SU-DHL-6 (cell line): Measurements from ENCODE around the gene CYP11A1.

ENCODE experiments used
- H2AFZ ChIP-seq: fragments of 200-600 bp; sonication (generic); 2 replicates; pipeline ENCODE4 v1.6.1; 2014; ENCODE audit warnings: low read depth, mild to moderate bottlenecking, moderate library complexity, mixed read lengths, antibody characterized with exemption, low read length; ENCODE audit not compliant: severe bottlenecking
- H3F3A ChIP-seq: fragments of 200-600 bp; shearing (Covaris generic); 2 replicates; pipeline ENCODE4 v1.6.0; 2016; ENCODE audit warnings: antibody characterized with exemption, mild to moderate bottlenecking; ENCODE audit not compliant: insufficient read depth
- H3K27ac ChIP-seq: fragments of 200-600 bp; sonication (generic); 2 replicates; pipeline ENCODE4 v1.5.1; 2016; ENCODE audit warnings: low read depth, mild to moderate bottlenecking, low read length, moderate library complexity, mixed read lengths
- H3K27me3 ChIP-seq: fragments of 200-600 bp; sonication (generic), shearing (Covaris generic); 2 replicates; pipeline ENCODE4 v1.6.0; 2014; ENCODE audit warnings: mild to moderate bottlenecking, low read length
- H3K36me3 ChIP-seq: fragments of 200-600 bp; sonication (generic); 2 replicates; pipeline ENCODE4 v1.6.1; 2014; ENCODE audit warnings: mild to moderate bottlenecking, low read length, mixed read lengths
- H3K4me2 ChIP-seq: fragments of 300-600, 200-600 bp; shearing (Covaris generic), sonication (generic); 2 replicates; pipeline ENCODE4 v1.6.0; 2014; ENCODE audit warnings: low read length, low read depth, mild to moderate bottlenecking; ENCODE audit not compliant: poor library complexity, severe bottlenecking
- H3K4me3 ChIP-seq: fragments of 200-600 bp; sonication (generic); 2 replicates; pipeline ENCODE4 v1.5.1; 2014; ENCODE audit warnings: antibody characterized with exemption, low read length, mild to moderate bottlenecking, mixed read lengths; ENCODE audit not compliant: insufficient read depth, poor library complexity, severe bottlenecking
- H3K79me2 ChIP-seq: fragments of 200-600 bp; sonication (generic); 2 replicates; pipeline ENCODE4 v1.6.1; 2014; ENCODE audit warnings: mild to moderate bottlenecking, low read length, moderate library complexity; ENCODE audit not compliant: insufficient read depth
- H3K9ac ChIP-seq: fragments of 200-600 bp; sonication (generic); 2 replicates; pipeline ENCODE4 v1.7.0; 2014; ENCODE audit warnings: mild to moderate bottlenecking, low read length
- H3K9me2 ChIP-seq: fragments of 200-600 bp; sonication (generic); replicated peaks from 2 replicates; pipeline ENCODE4 v1.6.1; 2014; ENCODE audit warnings: low read length; ENCODE audit not compliant: insufficient read depth
- H3K9me3 ChIP-seq: fragments of 200-600 bp; sonication (generic); 2 replicates; pipeline ENCODE4 v1.6.1; 2014; ENCODE audit warnings: low read length, mixed read lengths; ENCODE audit not compliant: insufficient read depth
- H4K20me1 ChIP-seq: fragments of 200-600 bp; sonication (generic); 2 replicates; pipeline ENCODE4 v1.6.1; 2014; ENCODE audit warnings: low read depth, mild to moderate bottlenecking, antibody characterized with exemption, low read length, moderate library complexity, mixed read lengths
- EZH2phosphoT487 ChIP-seq: fragments of 200-600 bp; sonication (generic), shearing (Covaris generic); conservative IDR thresholded peaks from 2 replicates; pipeline ENCODE4 v1.6.1; 2018; ENCODE audit warnings: mild to moderate bottlenecking, antibody characterized with exemption, low read length, moderate library complexity, mixed read lengths
- TF ChIP-seq, protein P1 (sequence below): fragments of 200-600 bp; sonication (generic); IDR thresholded peaks from one replicate; pipeline ENCODE4 v1.5.1; 2017; ENCODE audit warnings: antibody characterized with exemption, mild to moderate bottlenecking, low read length, moderate library complexity; ENCODE audit not compliant: insufficient read depth, poor library complexity, severe bottlenecking

Gene CYP11A1

GRCh38 chr15:74374648-74375302 is 7.3 kb upstream of the CYP11A1 start:
- Histone ChIP-seq H3K36me3 (no peaks in the 10 kb centered on the region), H3K4me2 (peak overlapping the region; percentile 90), H3K4me3 (no peak overlapping the region), H3K9me3 (no peaks in the 10 kb centered on the region), H3F3A (peaks cover 6% of the 10 kb centered on the region), H3K9me2 (no peaks in the 10 kb centered on the region), H3K79me2 (no peaks in the 10 kb centered on the region), H3K27me3 (no peaks in the 10 kb centered on the region), H2AFZ (peak overlapping the region; percentile 83), H4K20me1 (no peaks in the 10 kb centered on the region), H3K27ac (no peak overlapping the region), H3K9ac (no peak overlapping the region)
- TF ChIP-seq EZH2phosphoT487: no peak
- TF ChIP-seq, protein P1, sequence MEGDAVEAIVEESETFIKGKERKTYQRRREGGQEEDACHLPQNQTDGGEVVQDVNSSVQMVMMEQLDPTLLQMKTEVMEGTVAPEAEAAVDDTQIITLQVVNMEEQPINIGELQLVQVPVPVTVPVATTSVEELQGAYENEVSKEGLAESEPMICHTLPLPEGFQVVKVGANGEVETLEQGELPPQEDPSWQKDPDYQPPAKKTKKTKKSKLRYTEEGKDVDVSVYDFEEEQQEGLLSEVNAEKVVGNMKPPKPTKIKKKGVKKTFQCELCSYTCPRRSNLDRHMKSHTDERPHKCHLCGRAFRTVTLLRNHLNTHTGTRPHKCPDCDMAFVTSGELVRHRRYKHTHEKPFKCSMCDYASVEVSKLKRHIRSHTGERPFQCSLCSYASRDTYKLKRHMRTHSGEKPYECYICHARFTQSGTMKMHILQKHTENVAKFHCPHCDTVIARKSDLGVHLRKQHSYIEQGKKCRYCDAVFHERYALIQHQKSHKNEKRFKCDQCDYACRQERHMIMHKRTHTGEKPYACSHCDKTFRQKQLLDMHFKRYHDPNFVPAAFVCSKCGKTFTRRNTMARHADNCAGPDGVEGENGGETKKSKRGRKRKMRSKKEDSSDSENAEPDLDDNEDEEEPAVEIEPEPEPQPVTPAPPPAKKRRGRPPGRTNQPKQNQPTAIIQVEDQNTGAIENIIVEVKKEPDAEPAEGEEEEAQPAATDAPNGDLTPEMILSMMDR: no peak

GRCh38 chr15:74373731-74374647 is 6.5 kb upstream of the CYP11A1 start:
- no peak for TF ChIP-seq EZH2phosphoT487
- TF ChIP-seq, protein P1: peak; percentile 64

DNA sequence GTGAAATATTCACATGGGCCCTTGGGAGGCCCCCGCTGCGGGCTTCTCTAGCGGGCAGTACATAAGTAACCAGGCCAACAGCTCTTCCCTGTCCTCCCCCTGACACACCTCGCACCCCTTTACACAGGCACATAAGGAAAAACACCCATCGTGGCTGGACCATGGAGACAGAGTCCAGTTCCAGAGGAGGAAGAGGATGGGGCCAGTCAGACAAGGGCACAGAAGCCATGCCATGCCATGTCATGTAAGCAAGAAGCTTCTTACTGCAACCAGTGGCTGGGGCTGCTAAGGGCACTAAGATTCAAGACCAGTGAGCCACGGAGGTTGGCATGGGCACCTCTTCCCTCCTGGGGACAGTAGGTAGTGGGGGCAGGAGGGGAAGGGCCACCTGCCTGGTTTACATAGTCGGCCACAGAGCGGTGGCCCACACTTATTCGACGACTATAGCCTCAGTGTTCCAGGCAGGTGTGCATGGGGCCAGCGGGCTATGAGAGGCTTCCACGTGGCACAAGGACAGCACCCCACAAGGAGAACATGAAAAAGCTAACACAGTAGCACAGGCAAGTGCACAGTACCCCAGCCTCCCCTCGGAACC is 5.7 kb upstream of the CYP11A1 start:
- Histone ChIP-seq H3K27me3 (no peaks in the 10 kb centered on the region), H3F3A (peaks cover 6% of the 10 kb centered on the region), H3K4me2 (peak overlapping the region; percentile 90), H3K9me3 (no peaks in the 10 kb centered on the region), H3K79me2 (no peaks in the 10 kb centered on the region), H3K9me2 (no peaks in the 10 kb centered on the region), H3K36me3 (no peaks in the 10 kb centered on the region), H3K4me3 (no peak overlapping the region), H2AFZ (no peak overlapping the region), H3K27ac (no peak overlapping the region), H4K20me1 (no peaks in the 10 kb centered on the region), H3K9ac (peak overlapping the region; percentile 60; the same call in 1 of the 2 replicates)
- TF ChIP-seq, protein P1: no peak
- TF ChIP-seq EZH2phosphoT487: no peak

More at GRCh38 chr15:74373731-74374647, 6.5 kb upstream of the CYP11A1 start:
- peak overlapping the region; percentile 83 for H2AFZ ChIP-seq
- H3K9me3 ChIP-seq: no peaks in the 10 kb centered on the region
- H3K79me2 ChIP-seq: no peaks in the 10 kb centered on the region
- peak overlapping the region; percentile 90 for H3K4me2 ChIP-seq
- no peaks in the 10 kb centered on the region for H4K20me1 ChIP-seq
- peak overlapping the region; percentile 60 for H3K9ac ChIP-seq
- H3K4me3 ChIP-seq: peak overlapping the region; percentile 64
- H3K9me2 ChIP-seq: no peaks in the 10 kb centered on the region
- peaks cover 6% of the 10 kb centered on the region for H3F3A ChIP-seq
- no peaks in the 10 kb centered on the region for H3K27me3 ChIP-seq
- H3K36me3 ChIP-seq: no peaks in the 10 kb centered on the region
- peak overlapping the region; percentile 31 for H3K27ac ChIP-seq
